Ishikawa (cell line): ENCODE data around the gene CHST2.

ENCODE experiments used
- CREB1 ChIP-seq: IDR thresholded peaks from 2 replicates; pipeline ENCODE4 v1.6.1; 2012; ENCODE audit warnings: low read depth
- EP300 ChIP-seq: IDR thresholded peaks from 2 replicates; pipeline ENCODE4 v1.6.1; 2012; ENCODE audit warnings: borderline replicate concordance
- FOXM1 ChIP-seq: IDR thresholded peaks from 2 replicates; pipeline ENCODE4 v1.6.1; 2012; ENCODE audit warnings: low read depth, borderline replicate concordance
- MAX ChIP-seq: IDR thresholded peaks from 2 replicates; pipeline ENCODE4 v1.6.1; 2012
- NFIC ChIP-seq: IDR thresholded peaks from 2 replicates; pipeline ENCODE4 v1.6.1; 2012
- RAD21 ChIP-seq: IDR thresholded peaks from 2 replicates; pipeline ENCODE4 v1.6.1; 2012; ENCODE audit warnings: low read depth
- TAF1 ChIP-seq: IDR thresholded peaks from 2 replicates; pipeline ENCODE4 v1.6.1; 2012; ENCODE audit warnings: low read depth, mild to moderate bottlenecking
- YY1 ChIP-seq: IDR thresholded peaks from 2 replicates; pipeline ENCODE4 v1.6.1; 2012; ENCODE audit warnings: low read depth

- TF ChIP-seq MAX (no peak), TAF1 (no peak), EP300 (no peak), CREB1 (no peak), NFIC (no peak), YY1 (no peak), RAD21 (no peak), FOXM1 (no peak)
Observed at GRCh38 chr3:143150071-143150470, 30.5 kb downstream of the CHST2 start.
